Small intestine (tissue), 7 donors: ENCODE results near the gene OPN3. TPM values are rescaled to one million over a fixed set of nuclear protein-coding genes. Genes with fewer than 3 reads are reported as not detected.

Source experiments
- DNase-seq, 2 donors: peaks; one replicate each; pipeline versions ENCODE4 v3.0.0 to v3.0.0-alpha.2; 2013
- FAIRE-seq: peaks from 2 replicates; lab custom pipeline; 2012; peaks lifted over from hg19 to GRCh38; lab: Jason Lieb, UNC
- H3K27ac ChIP-seq, 3 donors: one replicate each; pipeline ENCODE4 v1.5.1; 2013; ENCODE audit warnings: low read length in 2 of 3, mild to moderate bottlenecking in 2 of 3, control low read depth in 1 of 3, inconsistent platforms in 1 of 3, low read depth in 1 of 3, moderate library complexity in 1 of 3
- H3K27me3 ChIP-seq, 3 donors: one replicate each; pipeline ENCODE4 v1.6.1; 2013; ENCODE audit warnings: low read length in 3 of 3, inconsistent platforms in 1 of 3; ENCODE audit not compliant: control insufficient read depth in 3 of 3, insufficient read depth in 3 of 3
- H3K36me3 ChIP-seq, 3 donors: one replicate each; pipeline ENCODE4 v1.6.1; 2013; ENCODE audit warnings: low read length in 3 of 3, inconsistent platforms in 1 of 3, low read depth in 1 of 3, mild to moderate bottlenecking in 1 of 3, moderate library complexity in 1 of 3; ENCODE audit not compliant: control insufficient read depth in 3 of 3, insufficient read depth in 2 of 3
- H3K4me1 ChIP-seq, 3 donors: one replicate each; pipeline ENCODE4 v1.6.1; 2013; ENCODE audit warnings: low read length in 2 of 3, inconsistent platforms in 1 of 3, low read depth in 1 of 3, mild to moderate bottlenecking in 1 of 3, moderate library complexity in 1 of 3; ENCODE audit not compliant: control insufficient read depth in 3 of 3, insufficient read depth in 2 of 3
- H3K4me3 ChIP-seq, 3 donors: one replicate each; pipeline ENCODE4 v1.5.1; 2013; ENCODE audit warnings: low read length in 3 of 3, control low read depth in 1 of 3, inconsistent platforms in 1 of 3, low read depth in 1 of 3, mild to moderate bottlenecking in 1 of 3, moderate library complexity in 1 of 3
- H3K9me3 ChIP-seq, 2 donors: one replicate each; pipeline ENCODE4 v1.6.1; 2013; ENCODE audit warnings: low read depth in 1 of 2, low read length in 1 of 2; ENCODE audit not compliant: control insufficient read depth in 2 of 2, insufficient read depth in 1 of 2
- WGBS, 3 donors: extraction: QIAGEN DNeasy Blood & Tissue Kit; methylation state at CpG; one replicate each; pipeline ENCODE4 v1.1.7; 2013; 5-methylcytosine and 5-hydroxymethylcytosine counted together
- polyA plus RNA-seq, 4 donors: library from polyadenylated mRNA; stranded (reverse) in 3 of 4; unstranded in 1 of 4; fragments of 200-250 nt in 3 of 4; fragments of 120-200 nt in 1 of 4; gene quantifications; one replicate each; pipeline versions ENCODE4 v1.2.1 to v1.2.3, GENCODE V29; 2013
- donor health status: healthy with polysubstance abuse.
- donor health status: control.
- donor health status: control.
- donor health status: Bipolar disorder and iron deficiency.
- donor health status: healthy.

Gene OPN3
- polyA plus RNA-seq, 4 donors: 5.0 to 27.9 (median 8.6) TPM

DNA sequence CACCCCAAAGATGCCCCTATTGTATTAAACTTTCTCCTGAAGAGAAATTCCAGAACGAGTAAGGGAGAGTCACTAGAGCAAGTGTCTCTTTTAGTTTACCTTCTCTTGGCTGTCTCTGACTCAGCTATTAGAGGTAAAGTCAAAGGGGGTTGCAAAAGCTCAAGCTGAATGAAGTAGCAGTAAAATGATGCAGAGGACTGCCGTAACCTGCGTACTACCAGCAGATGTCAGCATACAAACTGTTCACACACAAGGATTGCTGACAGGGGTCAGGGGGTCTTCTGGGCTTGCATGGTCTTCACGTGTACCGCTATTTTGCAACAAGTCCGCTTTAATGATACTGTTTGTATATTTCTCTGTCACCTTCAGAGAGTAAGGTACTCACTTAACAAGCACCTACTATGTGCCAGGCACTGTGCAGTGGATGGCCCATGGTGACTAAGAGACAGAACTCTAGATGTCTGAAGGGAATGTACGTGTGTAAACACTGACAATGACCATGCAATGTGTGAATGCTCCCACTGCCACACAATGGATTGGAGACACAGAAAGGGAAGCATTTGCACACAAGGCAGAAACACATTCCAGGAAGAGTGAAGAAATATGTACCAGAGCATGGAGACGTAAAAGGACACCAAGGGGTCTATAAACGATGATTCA, 34.9 kb downstream of the OPN3 start:
- DNase-seq (no peak), FAIRE-seq (no peak)
- Histone ChIP-seq H3K9me3 (no peaks in the 10 kb centered on the region), H3K27ac (no peak overlapping the region), H3K4me1 (no peaks in the 10 kb centered on the region), H3K4me3 (no peak overlapping the region), H3K36me3 (peaks cover 0 to 3% (median 2%) of the 10 kb centered on the region in 3 donors), H3K27me3 (no peaks in the 10 kb centered on the region)
- 82 to 86% (median 84%) methylated on average over 9 of the region's 9 CpGs for WGBS, 3 donors

DNA sequence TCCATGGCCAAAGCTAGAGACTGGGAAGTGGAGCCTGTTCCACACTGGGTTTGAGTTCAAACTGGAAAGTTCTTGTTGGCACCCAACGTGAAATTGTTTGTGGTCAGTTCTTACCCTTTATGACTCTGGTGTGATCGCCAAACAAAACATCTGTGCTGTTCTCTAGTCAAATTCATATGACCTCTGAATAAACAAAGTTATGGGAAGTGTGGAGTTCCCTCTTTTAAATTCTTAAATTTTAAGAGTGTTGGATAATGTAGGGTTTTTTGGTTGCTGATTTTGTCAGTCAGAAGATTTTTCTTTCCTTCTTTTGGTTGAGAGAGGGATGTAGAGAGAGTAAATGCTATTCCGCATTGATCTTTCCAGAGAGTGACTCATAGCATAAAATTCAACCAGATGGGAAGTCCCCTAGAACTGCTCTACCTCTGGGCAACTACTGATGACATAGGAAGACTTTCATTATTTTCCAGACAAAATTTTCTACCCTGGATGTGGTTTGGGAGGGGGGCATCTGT, 36.4 kb downstream of the OPN3 start:
- Histone ChIP-seq H3K9me3 (no peaks in the 10 kb centered on the region), H3K4me3 (no peak overlapping the region), H3K27me3 (no peaks in the 10 kb centered on the region), H3K27ac (no peak overlapping the region), H3K36me3 (peaks cover 0 to 3% (median 2%) of the 10 kb centered on the region in 3 donors), H3K4me1 (no peaks in the 10 kb centered on the region)
- DNase-seq: no peak
- FAIRE-seq: no peak
- WGBS, 3 donors: 65 to 94% (median 78%) methylated on average over 3 of the region's 3 CpGs

DNA sequence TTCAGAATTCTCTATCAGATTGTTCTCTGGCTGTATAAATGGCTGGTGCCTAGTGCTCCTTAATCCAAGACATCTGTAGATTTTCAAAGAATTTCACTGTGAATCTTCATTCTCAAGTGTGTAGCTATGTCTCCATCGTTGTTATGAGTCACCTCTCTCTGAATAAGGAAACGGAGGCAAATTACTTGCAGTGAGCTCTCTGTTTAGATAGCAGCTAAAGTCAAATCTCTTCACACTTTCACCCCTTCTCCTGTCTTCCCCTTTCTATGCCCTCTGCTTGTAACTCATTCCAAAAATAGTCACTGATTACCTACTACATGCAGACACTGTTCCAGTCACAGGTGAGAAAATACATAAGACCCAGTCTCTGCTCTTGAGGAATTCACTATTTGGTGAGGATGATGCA, 39.7 kb downstream of the OPN3 start:
- FAIRE-seq: no peak
- 62 to 67% (median 63%) methylated on average over 2 of the region's 2 CpGs for WGBS, 3 donors
- DNase-seq: no peak

DNA sequence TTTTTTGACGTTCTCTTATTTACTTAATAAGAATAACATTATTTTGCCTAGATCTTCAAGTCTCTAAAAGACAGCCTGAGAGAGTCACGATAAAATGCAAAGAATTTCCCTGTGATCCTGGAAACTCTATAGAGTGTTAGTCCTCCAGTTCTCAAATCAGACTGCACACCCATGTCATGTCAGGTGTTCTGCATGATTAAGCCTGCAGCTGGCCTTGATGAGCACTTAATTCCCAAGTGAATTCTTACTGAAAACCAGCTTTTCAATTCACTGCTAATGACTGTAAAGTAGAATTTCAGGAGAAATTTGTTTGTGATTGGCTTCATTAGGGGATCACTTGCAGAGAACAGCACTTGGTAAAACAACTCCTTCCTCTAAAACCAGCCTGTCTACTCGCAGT, 41.9 kb downstream of the OPN3 start:
- Histone ChIP-seq H3K4me3 (no peak overlapping the region), H3K27ac (no peak overlapping the region), H3K36me3 (peaks cover 0 to 7% (median 2%) of the 10 kb centered on the region in 3 donors), H3K27me3 (no peaks in the 10 kb centered on the region), H3K4me1 (no peaks in the 10 kb centered on the region), H3K9me3 (no peaks in the 10 kb centered on the region)
- 88 to 94% (median 89%) methylated on average over 3 of the region's 3 CpGs for WGBS, 3 donors
- FAIRE-seq (no peak), DNase-seq (no peak)

More for the DNA sequence above, 39.7 kb downstream of the OPN3 start:
- Histone ChIP-seq H3K36me3 (peaks cover 0 to 8% (median 4%) of the 10 kb centered on the region in 3 donors), H3K27me3 (no peaks in the 10 kb centered on the region), H3K9me3 (no peaks in the 10 kb centered on the region), H3K4me3 (no peak overlapping the region), H3K4me1 (no peaks in the 10 kb centered on the region), H3K27ac (no peak overlapping the region)

DNA sequence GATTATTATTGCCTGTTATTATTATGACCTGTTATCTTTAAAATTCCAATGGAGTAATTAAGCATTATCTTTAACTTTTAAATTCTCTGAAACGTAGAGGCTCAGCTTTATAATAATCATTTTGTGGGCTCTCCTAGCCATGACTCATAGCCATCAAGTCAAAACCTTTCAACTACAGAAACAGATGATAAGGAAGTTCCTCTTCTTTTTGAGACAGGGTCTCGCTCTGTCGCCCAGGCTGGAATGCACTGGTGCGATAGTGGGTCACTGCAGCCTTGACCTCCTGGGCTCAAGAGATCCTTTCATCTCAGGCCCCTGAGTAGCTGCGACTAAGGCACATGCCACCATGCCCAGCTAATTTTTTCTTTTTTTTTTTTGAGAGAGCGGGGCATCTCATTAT, 43.5 kb downstream of the OPN3 start:
- no peaks in the 10 kb centered on the region for H3K27me3 ChIP-seq
- peaks cover 0 to 7% (median 2%) of the 10 kb centered on the region in 3 donors for H3K36me3 ChIP-seq
- 84 to 88% (median 87%) methylated on average over 6 of the region's 6 CpGs for WGBS, 3 donors
- H3K9me3 ChIP-seq: no peaks in the 10 kb centered on the region
- DNase-seq: no peak
- no peak overlapping the region for H3K27ac ChIP-seq
- H3K4me1 ChIP-seq: no peaks in the 10 kb centered on the region
- no peak for FAIRE-seq
- H3K4me3 ChIP-seq: no peak overlapping the region

DNA sequence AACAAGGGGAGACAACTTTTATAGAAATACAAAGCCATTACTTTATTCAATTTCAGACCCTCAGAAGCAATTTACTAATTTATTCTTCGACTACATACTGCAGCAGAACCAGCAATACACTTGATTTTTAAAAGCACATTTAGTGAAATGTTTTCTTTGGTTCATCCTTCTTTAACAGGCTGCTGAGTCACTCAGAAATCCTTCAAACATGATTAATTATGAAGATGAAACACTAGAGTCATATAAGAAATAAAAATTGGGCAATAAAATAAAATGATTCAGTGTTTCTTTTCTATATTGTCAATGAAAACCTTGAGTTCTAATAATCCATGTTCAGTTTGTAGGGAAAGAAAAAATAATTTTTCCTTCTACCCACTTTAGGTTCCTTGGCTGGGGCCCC, 47.0 kb downstream of the OPN3 start:
- Histone ChIP-seq H3K4me1 (no peaks in the 10 kb centered on the region), H3K36me3 (peaks cover 0 to 7% (median 2%) of the 10 kb centered on the region in 3 donors), H3K27ac (no peak overlapping the region), H3K27me3 (no peaks in the 10 kb centered on the region), H3K9me3 (no peaks in the 10 kb centered on the region), H3K4me3 (no peak overlapping the region)
- WGBS, 3 donors: 93 to 97% (median 93%) methylated on average over 1 of the region's 1 CpG
- FAIRE-seq: no peak
- DNase-seq: no peak

DNA sequence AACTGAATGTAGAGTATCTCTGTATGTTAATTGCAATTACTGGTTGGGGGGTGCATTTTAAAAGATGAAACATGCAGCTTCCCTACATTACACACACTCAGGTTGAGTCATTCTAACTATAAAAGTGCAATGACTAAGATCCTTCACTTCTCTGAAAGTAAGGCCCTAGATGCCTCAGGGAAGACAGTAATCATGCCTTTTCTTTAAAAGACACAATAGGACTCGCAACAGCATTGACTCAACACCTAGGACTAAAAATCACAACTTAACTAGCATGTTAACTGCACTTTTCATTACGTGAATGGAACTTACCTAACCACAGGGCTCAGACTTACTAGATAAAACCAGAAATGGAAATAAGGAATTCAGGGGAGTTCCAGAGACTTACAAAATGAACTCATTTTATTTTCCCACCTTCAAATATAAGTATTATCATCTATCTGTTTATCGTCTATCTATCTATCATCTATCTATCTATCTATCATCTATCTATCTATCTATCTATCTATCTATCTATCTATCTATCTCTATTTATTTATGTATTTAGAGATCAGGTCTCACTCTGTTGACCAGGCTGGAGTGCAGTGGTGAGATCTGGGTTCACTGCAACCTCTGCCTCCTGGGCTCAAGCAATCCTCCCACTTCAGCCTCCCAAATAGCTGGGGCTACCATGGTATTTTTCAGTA, 47.8 kb downstream of the OPN3 start:
- 73 to 91% (median 83%) methylated on average over 3 of the region's 3 CpGs for WGBS, 3 donors
- Histone ChIP-seq H3K9me3 (no peaks in the 10 kb centered on the region), H3K27me3 (no peaks in the 10 kb centered on the region), H3K4me3 (no peak overlapping the region), H3K36me3 (peaks cover 0 to 7% (median 2%) of the 10 kb centered on the region in 3 donors), H3K4me1 (no peaks in the 10 kb centered on the region), H3K27ac (no peak overlapping the region)
- FAIRE-seq (no peak), DNase-seq (no peak)

DNA sequence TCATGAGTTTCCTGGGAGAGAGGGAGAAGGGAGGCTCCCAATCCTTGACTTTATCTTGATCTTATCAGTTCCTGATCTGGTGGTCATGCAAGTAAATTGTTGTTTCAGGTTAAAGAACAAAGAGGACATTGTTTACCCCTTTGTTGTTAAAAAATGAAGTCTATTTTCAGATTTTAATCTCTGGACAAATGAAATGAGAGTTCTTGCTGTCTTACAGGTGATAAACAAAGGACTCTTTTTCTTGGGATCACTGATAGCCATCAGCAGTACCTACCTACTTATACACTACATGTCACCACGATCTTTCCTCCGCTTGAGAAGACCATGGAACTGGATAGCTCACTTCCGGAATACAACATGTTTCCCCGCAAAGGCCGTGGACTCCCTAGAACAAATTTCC, 48.4 kb downstream of the OPN3 start:
- peaks cover 0 to 3% (median 2%) of the 10 kb centered on the region in 3 donors for H3K36me3 ChIP-seq
- no peak for FAIRE-seq
- WGBS, 3 donors: 76 to 93% (median 85%) methylated on average over 5 of the region's 5 CpGs
- no peak overlapping the region for H3K4me3 ChIP-seq
- DNase-seq: no peak
- no peak overlapping the region for H3K27ac ChIP-seq
- H3K27me3 ChIP-seq: no peaks in the 10 kb centered on the region
- H3K4me1 ChIP-seq: no peaks in the 10 kb centered on the region
- no peaks in the 10 kb centered on the region for H3K9me3 ChIP-seq
